Measurements from ENCODE around the gene DNM3.

DNM3 gene

DNA sequence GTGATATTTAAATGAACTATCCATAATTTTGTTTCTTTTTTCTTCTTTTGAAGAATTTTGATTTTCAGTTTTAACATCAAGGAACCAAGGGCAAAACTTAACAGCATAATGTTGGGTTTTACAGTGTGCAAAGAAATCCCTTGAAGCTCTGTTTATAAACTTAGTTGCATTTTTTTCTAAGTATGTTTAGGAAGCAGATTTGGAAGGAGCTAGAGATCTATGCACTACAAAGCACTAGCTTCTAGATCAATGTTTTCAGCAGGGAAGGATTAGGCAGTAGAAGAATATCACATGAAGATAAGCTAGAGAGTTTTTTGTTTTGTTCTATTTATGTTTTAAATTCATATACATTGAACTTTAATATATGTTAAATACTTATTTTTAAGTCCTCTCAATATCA is 328.5 kb downstream of the DNM3 start:
- no peak overlapping the region for H3K4me3 ChIP-seq (ENCODE audit: low read depth in 1 of 2, low read length in 1 of 2)
- TF ChIP-seq, protein P1, sequence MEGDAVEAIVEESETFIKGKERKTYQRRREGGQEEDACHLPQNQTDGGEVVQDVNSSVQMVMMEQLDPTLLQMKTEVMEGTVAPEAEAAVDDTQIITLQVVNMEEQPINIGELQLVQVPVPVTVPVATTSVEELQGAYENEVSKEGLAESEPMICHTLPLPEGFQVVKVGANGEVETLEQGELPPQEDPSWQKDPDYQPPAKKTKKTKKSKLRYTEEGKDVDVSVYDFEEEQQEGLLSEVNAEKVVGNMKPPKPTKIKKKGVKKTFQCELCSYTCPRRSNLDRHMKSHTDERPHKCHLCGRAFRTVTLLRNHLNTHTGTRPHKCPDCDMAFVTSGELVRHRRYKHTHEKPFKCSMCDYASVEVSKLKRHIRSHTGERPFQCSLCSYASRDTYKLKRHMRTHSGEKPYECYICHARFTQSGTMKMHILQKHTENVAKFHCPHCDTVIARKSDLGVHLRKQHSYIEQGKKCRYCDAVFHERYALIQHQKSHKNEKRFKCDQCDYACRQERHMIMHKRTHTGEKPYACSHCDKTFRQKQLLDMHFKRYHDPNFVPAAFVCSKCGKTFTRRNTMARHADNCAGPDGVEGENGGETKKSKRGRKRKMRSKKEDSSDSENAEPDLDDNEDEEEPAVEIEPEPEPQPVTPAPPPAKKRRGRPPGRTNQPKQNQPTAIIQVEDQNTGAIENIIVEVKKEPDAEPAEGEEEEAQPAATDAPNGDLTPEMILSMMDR (IDR thresholded peaks at IDR 0.05) = no peak
- H3K4me1 ChIP-seq (ENCODE audit: control insufficient read depth in 1 of 2, insufficient read depth in 1 of 2, low read depth in 1 of 2, low read length in 1 of 2) = no peaks in the 10 kb centered on the region
- no peaks in the 10 kb centered on the region for H3K36me3 ChIP-seq
- H3K27me3 ChIP-seq = no peaks in the 10 kb centered on the region
- H3K27ac ChIP-seq = no peak overlapping the region
- no peaks in the 10 kb centered on the region for H3K9me3 ChIP-seq

DNA sequence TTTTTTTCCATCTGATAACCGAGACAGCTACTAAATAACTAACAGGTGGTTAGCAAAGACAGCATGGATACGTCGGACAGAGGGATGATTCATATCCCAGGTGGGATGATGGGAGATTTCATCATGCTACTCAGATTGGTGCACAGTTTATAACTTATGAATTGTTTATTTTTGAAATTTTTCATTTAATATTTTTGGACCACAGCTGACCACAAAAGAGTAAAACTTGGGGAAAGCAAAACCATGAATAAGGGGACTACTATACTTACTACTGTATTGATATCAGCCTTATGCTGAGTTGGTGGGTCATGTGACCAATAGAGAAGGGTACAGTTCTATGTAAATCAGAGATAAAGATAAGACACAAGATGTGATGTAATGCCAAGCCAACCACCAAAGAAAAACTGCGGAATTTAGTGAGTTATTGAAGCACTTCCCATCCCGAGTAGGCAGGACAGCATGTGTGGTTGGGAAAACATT is 331.1 kb downstream of the DNM3 start:
- no peaks in the 10 kb centered on the region for H3K4me1 ChIP-seq (ENCODE audit: control insufficient read depth in 1 of 2, insufficient read depth in 1 of 2, low read depth in 1 of 2, low read length in 1 of 2)
- no peaks in the 10 kb centered on the region for H3K9me3 ChIP-seq
- no peak overlapping the region for H3K27ac ChIP-seq
- H3K36me3 ChIP-seq = no peaks in the 10 kb centered on the region
- TF ChIP-seq, protein P1 (IDR thresholded peaks at IDR 0.05) = no peak
- H3K4me3 ChIP-seq (ENCODE audit: low read depth in 1 of 2, low read length in 1 of 2) = no peak overlapping the region
- no peaks in the 10 kb centered on the region for H3K27me3 ChIP-seq

DNA sequence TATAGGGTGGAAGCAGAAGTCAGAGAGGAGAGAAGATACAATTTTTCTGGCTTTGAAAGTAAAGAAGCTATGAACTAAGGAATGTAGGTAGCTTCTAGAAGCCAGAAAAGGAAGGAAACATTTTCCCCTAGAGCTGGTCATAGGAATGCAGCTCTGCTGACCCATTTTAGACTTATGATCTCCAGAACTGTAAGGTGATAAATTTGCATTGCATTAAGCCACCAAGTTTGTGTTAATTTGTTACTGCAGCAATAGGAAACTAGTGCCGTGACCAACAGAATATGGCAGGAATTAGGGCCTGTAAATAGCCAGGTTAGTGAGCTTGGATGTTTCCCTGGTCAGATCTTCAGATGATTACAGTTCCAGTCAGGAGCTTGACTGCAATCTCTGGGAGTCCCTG is 334.9 kb downstream of the DNM3 start:
- H3K27ac ChIP-seq = no peak overlapping the region
- no peaks in the 10 kb centered on the region for H3K36me3 ChIP-seq
- H3K4me1 ChIP-seq (ENCODE audit: control insufficient read depth in 1 of 2, insufficient read depth in 1 of 2, low read depth in 1 of 2, low read length in 1 of 2) = peaks cover 0 to 4% of the 10 kb centered on the region in 2 experiments
- TF ChIP-seq, protein P1 (IDR thresholded peaks at IDR 0.05) = no peak
- H3K9me3 ChIP-seq = no peaks in the 10 kb centered on the region
- no peaks in the 10 kb centered on the region for H3K27me3 ChIP-seq
- no peak overlapping the region for H3K4me3 ChIP-seq (ENCODE audit: low read depth in 1 of 2, low read length in 1 of 2)

DNA sequence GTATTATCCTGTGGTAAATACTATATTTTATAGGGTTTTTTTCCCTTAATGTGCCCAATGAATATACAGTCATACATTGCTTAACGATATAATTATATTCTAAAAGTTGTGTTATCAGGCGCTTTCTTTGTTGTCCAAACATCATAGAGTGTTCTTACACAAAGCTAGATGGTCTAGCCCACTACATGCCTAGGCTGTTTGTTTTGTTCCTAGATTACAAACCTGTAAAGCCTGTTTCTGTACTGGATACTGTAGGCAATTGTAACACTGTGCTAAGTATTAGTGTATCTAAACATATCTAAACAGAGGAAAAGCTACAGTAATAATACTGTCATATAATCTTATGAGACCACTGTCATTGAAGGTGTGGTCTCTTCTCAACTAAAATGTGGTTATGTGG is 336.6 kb downstream of the DNM3 start:
- no peaks in the 10 kb centered on the region for H3K9me3 ChIP-seq
- H3K4me1 ChIP-seq (ENCODE audit: control insufficient read depth in 1 of 2, insufficient read depth in 1 of 2, low read depth in 1 of 2, low read length in 1 of 2) = peaks cover 0 to 4% of the 10 kb centered on the region in 2 experiments
- H3K4me3 ChIP-seq (ENCODE audit: low read depth in 1 of 2, low read length in 1 of 2) = no peak overlapping the region
- no peak overlapping the region for H3K27ac ChIP-seq
- no peaks in the 10 kb centered on the region for H3K27me3 ChIP-seq
- TF ChIP-seq, protein P1 (IDR thresholded peaks at IDR 0.05) = no peak
- no peaks in the 10 kb centered on the region for H3K36me3 ChIP-seq

DNA sequence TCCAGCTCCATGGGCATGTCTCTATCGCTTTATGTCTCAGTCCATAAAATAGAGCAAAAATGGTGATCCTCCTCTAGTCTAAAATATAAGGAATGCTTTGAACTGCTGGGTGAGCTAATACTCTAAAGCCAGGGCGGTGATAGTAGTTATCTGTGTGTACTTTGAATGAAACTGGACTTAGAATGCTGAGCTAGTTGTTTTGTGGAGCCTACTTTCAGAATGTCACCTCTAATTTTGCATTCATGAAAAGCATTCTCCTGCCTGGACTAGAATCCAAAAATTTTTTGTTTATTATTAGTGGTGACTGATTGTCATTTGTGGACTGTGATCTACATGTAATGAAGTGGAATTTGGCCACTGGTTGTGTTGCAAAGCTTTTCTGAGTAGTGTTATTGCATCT is 337.6 kb downstream of the DNM3 start:
- TF ChIP-seq, protein P1 (IDR thresholded peaks at IDR 0.05) = no peak

DNA sequence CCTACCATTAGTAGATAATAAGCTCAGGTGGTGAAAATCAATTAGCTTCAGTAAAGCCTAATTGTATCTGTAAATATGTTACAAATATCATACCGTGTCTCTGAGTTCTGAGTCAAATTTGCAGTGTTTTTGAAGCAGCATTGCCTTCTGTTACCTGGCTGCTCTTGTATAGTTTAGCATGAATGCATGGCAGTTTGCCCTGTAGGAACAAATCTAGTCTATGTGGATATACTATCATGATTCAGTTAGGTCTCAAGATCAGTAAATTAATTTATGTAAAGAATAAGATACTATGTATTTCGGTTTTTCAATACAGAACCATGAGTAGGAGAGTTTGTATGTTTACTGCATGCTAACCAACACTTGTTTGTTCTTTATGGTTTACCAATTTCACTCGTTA is 338.6 kb downstream of the DNM3 start:
- H3K36me3 ChIP-seq = no peaks in the 10 kb centered on the region

More for the DNA sequence above, 337.6 kb downstream of the DNM3 start:
- no peak overlapping the region for H3K4me3 ChIP-seq (ENCODE audit: low read depth in 1 of 2, low read length in 1 of 2)
- H3K9me3 ChIP-seq = no peaks in the 10 kb centered on the region
- H3K36me3 ChIP-seq = no peaks in the 10 kb centered on the region
- H3K4me1 ChIP-seq (ENCODE audit: control insufficient read depth in 1 of 2, insufficient read depth in 1 of 2, low read depth in 1 of 2, low read length in 1 of 2) = peaks cover 0 to 4% of the 10 kb centered on the region in 2 experiments
- no peaks in the 10 kb centered on the region for H3K27me3 ChIP-seq
- H3K27ac ChIP-seq = no peak overlapping the region

More for the DNA sequence above, 338.6 kb downstream of the DNM3 start:
- H3K27me3 ChIP-seq = no peaks in the 10 kb centered on the region
- no peak overlapping the region for H3K4me3 ChIP-seq (ENCODE audit: low read depth in 1 of 2, low read length in 1 of 2)
- peaks cover 0 to 4% of the 10 kb centered on the region in 2 experiments for H3K4me1 ChIP-seq (ENCODE audit: control insufficient read depth in 1 of 2, insufficient read depth in 1 of 2, low read depth in 1 of 2, low read length in 1 of 2)
- TF ChIP-seq, protein P1 (IDR thresholded peaks at IDR 0.05) = no peak
- H3K27ac ChIP-seq = no peak overlapping the region
- no peaks in the 10 kb centered on the region for H3K9me3 ChIP-seq

Measured in neutrophil (primary cell).